ENCODE measurements around the gene NFATC3. TPM values are rescaled to one million over a fixed set of nuclear protein-coding genes. Genes with fewer than 3 reads are reported as not detected.
A peak's percentile ranks its signal among the peaks of the same experiment; 100 is the strongest.

NFATC3 gene
- total RNA-seq, 2 donors from 2014 or later = 22.5 to 29.3 TPM

- H3K4me3 ChIP-seq = no peak overlapping the region
- intact Hi-C loops (cut with DNase I) = no loop called here
- DNase-seq = no peak
- H3K27ac ChIP-seq = no peak overlapping the region
- H3K27me3 ChIP-seq = no peaks in the 10 kb centered on the region
- peak overlapping the region in 1 of 2 donors; percentile 7 for H3K9ac ChIP-seq (ENCODE audit: low read depth in 2 of 2, low read length in 2 of 2)
- no peaks in the 10 kb centered on the region for H3K9me3 ChIP-seq
- TF ChIP-seq, protein P1, sequence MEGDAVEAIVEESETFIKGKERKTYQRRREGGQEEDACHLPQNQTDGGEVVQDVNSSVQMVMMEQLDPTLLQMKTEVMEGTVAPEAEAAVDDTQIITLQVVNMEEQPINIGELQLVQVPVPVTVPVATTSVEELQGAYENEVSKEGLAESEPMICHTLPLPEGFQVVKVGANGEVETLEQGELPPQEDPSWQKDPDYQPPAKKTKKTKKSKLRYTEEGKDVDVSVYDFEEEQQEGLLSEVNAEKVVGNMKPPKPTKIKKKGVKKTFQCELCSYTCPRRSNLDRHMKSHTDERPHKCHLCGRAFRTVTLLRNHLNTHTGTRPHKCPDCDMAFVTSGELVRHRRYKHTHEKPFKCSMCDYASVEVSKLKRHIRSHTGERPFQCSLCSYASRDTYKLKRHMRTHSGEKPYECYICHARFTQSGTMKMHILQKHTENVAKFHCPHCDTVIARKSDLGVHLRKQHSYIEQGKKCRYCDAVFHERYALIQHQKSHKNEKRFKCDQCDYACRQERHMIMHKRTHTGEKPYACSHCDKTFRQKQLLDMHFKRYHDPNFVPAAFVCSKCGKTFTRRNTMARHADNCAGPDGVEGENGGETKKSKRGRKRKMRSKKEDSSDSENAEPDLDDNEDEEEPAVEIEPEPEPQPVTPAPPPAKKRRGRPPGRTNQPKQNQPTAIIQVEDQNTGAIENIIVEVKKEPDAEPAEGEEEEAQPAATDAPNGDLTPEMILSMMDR (IDR thresholded peaks at IDR 0.05) = no peak
- peaks cover 35% of the 10 kb centered on the region for H3K4me1 ChIP-seq
- H3K36me3 ChIP-seq = no peaks in the 10 kb centered on the region
Observed at GRCh38 chr16:68082629-68083238, 2.4 kb upstream of the NFATC3 start.

GRCh38 chr16:68083239-68083781 is 1.9 kb upstream of the NFATC3 start:
- TF ChIP-seq, protein P1 (IDR thresholded peaks at IDR 0.05) = no peak
- Histone ChIP-seq H3K9ac (ENCODE audit: low read depth in 2 of 2, low read length in 2 of 2) (peak overlapping the region in 1 of 2 donors; percentile 7), H3K27ac (no peak overlapping the region), H3K36me3 (no peaks in the 10 kb centered on the region), H3K4me3 (no peak overlapping the region), H3K27me3 (no peaks in the 10 kb centered on the region), H3K9me3 (no peaks in the 10 kb centered on the region), H3K4me1 (peaks cover 36% of the 10 kb centered on the region)
- no peak for DNase-seq
- intact Hi-C loops (cut with DNase I) = no loop called here

DNA sequence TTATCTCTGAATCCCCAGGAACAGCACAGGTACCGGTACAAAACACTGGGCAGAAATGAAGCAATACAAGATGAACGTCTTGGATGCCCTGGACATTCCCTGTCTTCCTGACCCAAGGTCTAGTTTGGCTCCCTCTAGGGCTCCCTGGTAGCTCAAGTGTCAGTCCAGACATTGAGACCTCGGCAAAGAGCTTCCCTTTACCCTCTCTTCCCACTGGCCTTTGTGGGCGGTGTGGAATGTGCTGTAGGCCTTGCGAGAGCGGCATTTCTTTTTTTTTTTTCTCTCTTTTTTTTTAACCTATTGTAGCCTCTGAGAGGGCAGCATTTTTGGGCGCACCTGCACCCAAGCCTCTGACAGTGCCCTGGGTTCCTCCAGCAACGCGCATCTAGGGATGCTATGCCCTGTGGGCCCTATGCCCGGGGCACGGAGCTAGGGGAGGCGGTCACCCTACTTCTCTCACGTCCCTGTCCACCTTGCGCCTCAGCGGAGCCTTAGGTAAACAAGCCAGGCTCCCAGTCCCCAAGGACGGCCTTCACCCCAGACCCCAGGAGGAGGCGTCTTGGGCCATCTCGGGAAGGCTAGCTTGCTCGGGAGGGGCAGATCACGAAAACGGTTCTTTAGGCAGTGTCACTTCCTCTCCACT is 1.2 kb upstream of the NFATC3 start:
- Histone ChIP-seq H3K27me3 (no peaks in the 10 kb centered on the region), H3K36me3 (no peaks in the 10 kb centered on the region), H3K9ac (ENCODE audit: low read depth in 2 of 2, low read length in 2 of 2) (peak overlapping the region; percentile 78 to 94), H3K4me1 (peaks cover 36% of the 10 kb centered on the region), H3K4me3 (peak overlapping the region; percentile 81), H3K9me3 (no peaks in the 10 kb centered on the region), H3K27ac (peak overlapping the region; percentile 86)
- TF ChIP-seq, protein P1 (IDR thresholded peaks at IDR 0.05) = no peak
- intact Hi-C loops (cut with DNase I) = no loop called here
- DNase-seq = peak; percentile 47

- H3K4me3 ChIP-seq = peak overlapping the region; percentile 81
- peak overlapping the region; percentile 78 to 94 for H3K9ac ChIP-seq (ENCODE audit: low read depth in 2 of 2, low read length in 2 of 2)
- H3K36me3 ChIP-seq = no peaks in the 10 kb centered on the region
- DNase-seq = peak; percentile 90
- no peaks in the 10 kb centered on the region for H3K9me3 ChIP-seq
- intact Hi-C loops (cut with DNase I) = no loop called here
- TF ChIP-seq, protein P1 (IDR thresholded peaks at IDR 0.05) = no peak
- no peaks in the 10 kb centered on the region for H3K27me3 ChIP-seq
- peaks cover 36% of the 10 kb centered on the region for H3K4me1 ChIP-seq
- peak overlapping the region; percentile 86 for H3K27ac ChIP-seq
Observed at GRCh38 chr16:68084504-68085258, 489 bp upstream of the NFATC3 start.

DNA sequence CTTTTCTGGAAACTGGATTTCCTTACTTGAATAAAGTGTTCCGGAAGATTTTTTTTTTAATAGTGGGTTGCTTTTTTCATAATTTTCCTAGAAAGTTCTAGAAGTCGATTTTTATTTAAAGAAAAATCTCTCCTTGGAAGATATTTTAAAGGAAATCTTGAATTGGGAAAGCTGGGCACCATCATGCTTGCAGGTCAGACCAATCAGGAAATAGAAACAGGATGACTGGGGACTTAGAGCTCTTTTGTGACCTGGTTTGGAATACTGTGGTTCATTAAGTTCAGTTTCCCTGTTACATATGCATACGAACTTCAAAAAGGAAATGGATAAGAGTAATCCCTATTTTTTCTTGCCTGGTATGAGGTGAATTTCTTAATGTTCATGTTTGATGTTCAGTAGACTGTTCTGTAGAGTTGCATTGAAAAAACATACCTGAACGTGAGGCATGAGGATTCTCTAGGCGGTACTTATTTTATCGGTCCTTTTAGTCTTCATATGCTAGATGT is 1.2 kb downstream of the NFATC3 start:
- Histone ChIP-seq H3K4me1 (peaks cover 21% of the 10 kb centered on the region), H3K27ac (peak overlapping the region; percentile 94), H3K36me3 (no peaks in the 10 kb centered on the region), H3K4me3 (peak overlapping the region; percentile 81), H3K9me3 (no peaks in the 10 kb centered on the region), H3K9ac (ENCODE audit: low read depth in 2 of 2, low read length in 2 of 2) (peak overlapping the region; percentile 85 to 94), H3K27me3 (no peaks in the 10 kb centered on the region)
- TF ChIP-seq, protein P1 (IDR thresholded peaks at IDR 0.05) = no peak
- no peak for DNase-seq
- intact Hi-C loops (cut with DNase I) = no loop called here
